ENCODE data around the gene FOXD3.

Gene FOXD3
- total RNA-seq: 0.04 to 0.05 reads per million in 2 donors

GRCh38 chr1:63322114-63322943 is at the start of gene FOXD3:
FOXD3 (plus strand) TSS chr1:63322567; CDS start chr1:63323059, 492 bp downstream.
- no peak for DNase-seq

GRCh38 chr1:63272811-63273210 is 49.6 kb upstream of the FOXD3 start:
- no peak for DNase-seq

- DNase-seq: no peak
Observed at GRCh38 chr1:63274371-63274770, 48.0 kb upstream of the FOXD3 start.

- no peak for DNase-seq
Observed at GRCh38 chr1:63274979-63275378, 47.4 kb upstream of the FOXD3 start.

GRCh38 chr1:63276624-63277023 is 45.7 kb upstream of the FOXD3 start:
- DNase-seq: no peak

GRCh38 chr1:63277195-63278192 is 44.9 kb upstream of the FOXD3 start:
- DNase-seq: no peak

- no peak for DNase-seq
Observed at GRCh38 chr1:63281753-63282152, 40.6 kb upstream of the FOXD3 start.

- no peak for DNase-seq
Observed at GRCh38 chr1:63289135-63289534, 33.2 kb upstream of the FOXD3 start.

- DNase-seq: no peak
Observed at GRCh38 chr1:63294803-63295594, 27.4 kb upstream of the FOXD3 start.

- no peak for DNase-seq
Observed at GRCh38 chr1:63304410-63304809, 18.0 kb upstream of the FOXD3 start.

GRCh38 chr1:63305043-63305442 is 17.3 kb upstream of the FOXD3 start:
- no peak for DNase-seq

- DNase-seq: no peak
Observed at GRCh38 chr1:63307196-63307794, 15.1 kb upstream of the FOXD3 start.

GRCh38 chr1:63316598-63316983 is 5.8 kb upstream of the FOXD3 start:
- DNase-seq: no peak

GRCh38 chr1:63316984-63317816 is 5.2 kb upstream of the FOXD3 start:
- DNase-seq: no peak

- DNase-seq: no peak
Observed at GRCh38 chr1:63317817-63318152, 4.6 kb upstream of the FOXD3 start.

GRCh38 chr1:63318201-63318979 is 4.0 kb upstream of the FOXD3 start:
- DNase-seq: no peak

GRCh38 chr1:63319046-63320021 is 3.0 kb upstream of the FOXD3 start:
- no peak for DNase-seq

- no peak for DNase-seq
Observed at GRCh38 chr1:63320022-63320721, 2.2 kb upstream of the FOXD3 start.

Measured in activated gamma-delta T cell (primary cell).